HL-60 (cell line): ENCODE results near the gene S1PR1.

Experiments used
- CTCF ChIP-seq: IDR thresholded peaks from one replicate; pipeline ENCODE4 v1.5.1; 2011; ENCODE audit warnings: low read length, control low read depth, inconsistent platforms; ENCODE audit not compliant: insufficient read depth
- REST ChIP-seq: IDR thresholded peaks from 2 replicates; pipeline ENCODE4 v1.6.1; 2012; ENCODE audit warnings: low read depth; ENCODE audit not compliant: insufficient replicate concordance

GRCh38 chr1:101250656-101251272, 13.9 kb downstream of the S1PR1 start:
- TF ChIP-seq CTCF (no peak), REST (no peak)
